ENCODE measurements around the gene NHEJ1. TPM values are rescaled to one million over a fixed set of nuclear protein-coding genes. Genes with fewer than 3 reads are reported as not detected.

The NHEJ1 gene
- total RNA-seq, 1 donor from 2014 or later, result 13.0 TPM

GRCh38 chr2:219165058-219165911 lies 4.7 kb upstream of the NHEJ1 start:
- H3K4me3 ChIP-seq, result no peak overlapping the region
- no peaks in the 10 kb centered on the region for H3K36me3 ChIP-seq
- ATAC-seq (no peak), DNase-seq (no peak)
- no peaks in the 10 kb centered on the region for H3K27me3 ChIP-seq (ENCODE audit: low read depth)
- peaks cover 8% of the 10 kb centered on the region for H3K4me1 ChIP-seq
- intact Hi-C loops (cut with DNase I), result no loop called here
- no peak overlapping the region for H3K27ac ChIP-seq
- H3K9me3 ChIP-seq, result no peaks in the 10 kb centered on the region
- TF ChIP-seq CTCF (IDR thresholded peaks at IDR 0.05), result no peak

GRCh38 chr2:219163156-219163555 lies 2.5 kb upstream of the NHEJ1 start:
- H3K4me1 ChIP-seq, result peaks cover 14% of the 10 kb centered on the region
- DNase-seq (no peak), ATAC-seq (no peak)
- H3K27ac ChIP-seq, result no peak overlapping the region
- H3K27me3 ChIP-seq (ENCODE audit: low read depth), result no peaks in the 10 kb centered on the region
- H3K4me3 ChIP-seq, result no peak overlapping the region
- no peaks in the 10 kb centered on the region for H3K9me3 ChIP-seq
- intact Hi-C loops (cut with DNase I), result no loop called here
- H3K36me3 ChIP-seq, result no peaks in the 10 kb centered on the region
- no peak for TF ChIP-seq CTCF (IDR thresholded peaks at IDR 0.05)

GRCh38 chr2:219161097-219161496 lies 482 bp upstream of the NHEJ1 start:
- intact Hi-C loops (cut with DNase I), result no loop called here
- Histone ChIP-seq H3K36me3 (peaks cover 16% of the 10 kb centered on the region), H3K27me3 (ENCODE audit: low read depth) (no peaks in the 10 kb centered on the region), H3K9me3 (no peaks in the 10 kb centered on the region), H3K4me1 (peaks cover 14% of the 10 kb centered on the region), H3K4me3 (peak overlapping the region; percentile 73), H3K27ac (peak overlapping the region; percentile 91)
- DNase-seq, result no peak
- TF ChIP-seq CTCF (IDR thresholded peaks at IDR 0.05), result no peak
- ATAC-seq, result no peak

- DNase-seq, result no peak
- Histone ChIP-seq H3K9me3 (no peaks in the 10 kb centered on the region), H3K27me3 (ENCODE audit: low read depth) (no peaks in the 10 kb centered on the region), H3K4me1 (peaks cover 14% of the 10 kb centered on the region), H3K36me3 (peaks cover 25% of the 10 kb centered on the region), H3K27ac (peak overlapping the region; percentile 91), H3K4me3 (peak overlapping the region; percentile 73)
- ATAC-seq, result no peak
- intact Hi-C loops (cut with DNase I), result no loop called here
- TF ChIP-seq CTCF (IDR thresholded peaks at IDR 0.05), result no peak
Observed at GRCh38 chr2:219159771-219160185, 837 bp downstream of the NHEJ1 start.

- Histone ChIP-seq H3K4me1 (peaks cover 14% of the 10 kb centered on the region), H3K9me3 (no peaks in the 10 kb centered on the region), H3K27me3 (ENCODE audit: low read depth) (no peaks in the 10 kb centered on the region), H3K27ac (no peak overlapping the region), H3K4me3 (no peak overlapping the region), H3K36me3 (peaks cover 34% of the 10 kb centered on the region)
- TF ChIP-seq CTCF (IDR thresholded peaks at IDR 0.05), result no peak
- DNase-seq (no peak), ATAC-seq (no peak)
- intact Hi-C loops (cut with DNase I), result no loop called here
Observed at GRCh38 chr2:219158586-219158985, 2.0 kb downstream of the NHEJ1 start.
